Measurements from ENCODE around the gene OR5H1.
"Not testable (repeated sequence)": the region's sequence is repeated elsewhere in the genome, so short reads cannot be mapped to it uniquely, and the experiment has no call there.

- TF ChIP-seq CTCF (IDR thresholded peaks at IDR 0.05; ENCODE audit: low read depth, low read length); POLR2A (IDR thresholded peaks at IDR 0.05; ENCODE audit: extremely low read depth, insufficient read length): not testable (repeated sequence)
These were observed 7.5 kb downstream of the OR5H1 start for GRCh38 chr3:98137826-98138557.
